CD1c-positive myeloid dendritic cell (primary cell): ENCODE measurements around the gene DDX53.

Experiments
- DNase-seq: peaks from one replicate; pipeline ENCODE4 v3.0.0-alpha.2; 2016; ENCODE audit errors: extremely low spot score

Gene DDX53

DNA sequence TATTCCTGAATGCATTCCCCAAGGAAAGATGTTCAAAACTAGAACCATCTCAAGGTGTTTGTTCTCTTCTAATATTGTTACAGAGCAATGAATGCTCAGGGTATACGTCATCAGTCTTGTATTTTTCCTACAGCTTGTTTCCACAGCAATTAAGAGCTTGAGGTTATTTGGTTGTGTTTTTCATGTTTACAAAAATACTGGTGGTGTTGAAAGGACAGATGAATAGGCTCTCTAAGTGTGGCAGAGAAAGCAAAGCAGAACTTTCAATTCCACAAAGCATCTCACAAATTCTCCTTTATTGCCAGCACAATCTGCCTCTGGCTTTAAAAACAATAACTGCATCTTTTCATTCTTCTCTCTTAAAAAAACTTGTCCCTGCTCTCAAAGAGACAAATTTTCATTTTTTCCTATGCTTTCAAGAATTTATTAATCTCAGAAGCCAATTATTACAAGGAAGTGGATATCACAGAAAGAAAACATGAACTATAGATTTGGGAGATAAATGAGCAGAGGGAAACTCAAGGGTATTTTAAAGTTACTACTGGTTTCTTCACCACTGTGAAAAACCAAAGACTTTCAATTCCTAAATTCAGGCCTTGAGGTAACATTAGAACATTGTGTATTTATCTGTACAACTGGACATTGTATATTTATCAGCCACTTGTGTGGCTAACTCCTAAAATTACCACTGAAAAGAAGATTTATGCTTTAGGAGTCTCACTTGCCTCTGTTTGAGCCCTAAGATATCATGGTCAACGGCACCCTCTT is 49.2 kb downstream of the DDX53 start:
- no peak for DNase-seq

DNA sequence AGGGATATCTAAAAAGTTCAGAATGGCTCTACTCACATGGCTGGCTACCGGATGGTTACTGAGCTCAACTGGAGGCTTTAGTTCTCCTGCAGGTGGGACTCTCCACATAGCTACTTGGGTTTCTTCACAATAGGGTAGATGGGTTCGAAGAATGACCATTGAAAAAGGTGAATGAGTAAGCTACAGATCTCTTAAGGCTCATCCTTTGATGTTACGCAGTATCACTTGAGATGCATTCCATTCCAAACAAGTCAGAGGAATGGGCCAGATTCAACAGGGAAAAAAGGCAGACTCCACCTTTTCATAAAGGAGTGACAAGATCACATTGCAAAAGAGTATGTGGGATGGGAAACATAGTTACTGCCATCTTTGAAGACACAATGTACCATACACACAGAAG is 52.6 kb downstream of the DDX53 start:
- DNase-seq, result no peak
